Measurements from ENCODE around the gene SAC3D1.

- TF ChIP-seq CTCF (conservative IDR thresholded peaks at IDR 0.05; ENCODE audit: low read depth, low read length) (no peak), EZH2phosphoT487 (IDR thresholded peaks at IDR 0.05; ENCODE audit: borderline replicate concordance, low read length) (no peak)
These were observed 31.1 kb downstream of the SAC3D1 start for GRCh38 chr11:65071907-65072630.
